Body of pancreas (tissue), 2 donors: ENCODE results near the gene TAS2R50. TPM values are rescaled to one million over a fixed set of nuclear protein-coding genes. Genes with fewer than 3 reads are reported as not detected.

Experiments used
- total RNA-seq, 2 donors: library from RNA; depleted of rRNA; stranded (reverse); fragments of >200 nt; gene quantifications; one replicate each; pipeline ENCODE4 v1.1.0, GENCODE V29; 2016

The TAS2R50 gene
- total RNA-seq, 2 donors from 2014 or later = 3.1 to 3.3 TPM

Other genes with a start within 250 kb of the TAS2R50 start
- not detected for gene TAS2R7, start 184.3 kb downstream of the TAS2R50 start, total RNA-seq
- not detected for gene TAS2R8, start 179.6 kb downstream of the TAS2R50 start, total RNA-seq
- gene TAS2R9, start 176.7 kb downstream of the TAS2R50 start, total RNA-seq = not detected
- under 1 TPM in 1 of 2 donors, not detected in 1; 0.52 TPM for gene TAS2R10, start 160.6 kb downstream of the TAS2R50 start, total RNA-seq
- 1 to 10 TPM in 1 of 2 donors, not detected in 1; 3.4 TPM for gene PRR4, start 137.4 kb downstream of the TAS2R50 start, total RNA-seq
- gene PRH1, start 102.7 kb downstream of the TAS2R50 start, total RNA-seq = 100 to 1,000 TPM in 1 of 2 donors, 10 to 100 TPM in 1; 16.6 to 106 TPM
- gene TAS2R13, start 77.3 kb downstream of the TAS2R50 start, total RNA-seq = 1 to 10 TPM; 2.3 to 3.1 TPM
- gene PRH2, start 57.7 kb downstream of the TAS2R50 start, total RNA-seq = not detected
- gene TAS2R14, start 47.6 kb downstream of the TAS2R50 start, total RNA-seq = 1 to 10 TPM; 4.0 to 4.9 TPM
- 1 to 10 TPM; 2.6 to 7.5 TPM for gene TAS2R20, start 11.4 kb upstream of the TAS2R50 start, total RNA-seq
- gene TAS2R19, start 35.7 kb upstream of the TAS2R50 start, total RNA-seq = 1 to 10 TPM; 3.0 to 4.2 TPM
- gene TAS2R31, start 44.5 kb upstream of the TAS2R50 start, total RNA-seq = 1 to 10 TPM; 7.0 to 8.9 TPM
- gene TAS2R46, start 75.4 kb upstream of the TAS2R50 start, total RNA-seq = 1 to 10 TPM in 1 of 2 donors, not detected in 1; 3.9 TPM
- gene TAS2R43, start 105.4 kb upstream of the TAS2R50 start, total RNA-seq = 1 to 10 TPM; 4.9 to 8.6 TPM
- 10 to 100 TPM in 1 of 2 donors, 1 to 10 TPM in 1; 9.2 to 12.2 TPM for gene TAS2R30, start 147.7 kb upstream of the TAS2R50 start, total RNA-seq
- gene SMIM10L1, start 184.3 kb upstream of the TAS2R50 start, total RNA-seq = 1 to 10 TPM; 3.6 to 5.9 TPM
- gene TAS2R42, start 200.0 kb upstream of the TAS2R50 start, total RNA-seq = not detected